ENCODE data around the gene PDILT.

PDILT gene

GRCh38 chr16:20327444-20328041 is 77.0 kb downstream of the PDILT start, which contains the start of gene GP2:
GP2 (minus strand) TSS chr16:20327513; CDS start chr16:20326431, 1,082 bp downstream.
- ChIA-PET POLR2A (no interaction called here), CTCF (interaction anchor here (0.8 kb wide), 1 partner anchor 58 kb away, joined by 3 read pairs; no protein-coding TSS in a partner anchor)
- Histone ChIP-seq H3K4me3 (ENCODE audit: low read depth, low read length) (no peak within 1 kb of the TSS), H3K27ac (ENCODE audit: extremely low read depth, low read depth, low read length) (no peak within 1 kb of the TSS), H3K9me3 (ENCODE audit: control insufficient read depth, insufficient read depth, low read depth, low read length) (no peaks in the 10 kb centered on the region), H3K36me3 (ENCODE audit: control insufficient read depth in 2 of 2, insufficient read depth in 1 of 2, low read length in 2 of 2) (no peaks in the 10 kb centered on the region), H3K4me1 (ENCODE audit: control insufficient read depth, insufficient read depth, low read length) (no peaks in the 10 kb centered on the region)
- TF ChIP-seq ZNF391 (tag by site-specific recombination; IDR thresholded peaks at IDR 0.05; ENCODE audit: borderline replicate concordance, low read depth), result no peak
- TF ChIP-seq ZNF658 (tag by site-specific recombination; IDR thresholded peaks at IDR 0.05), result no peak
- TF ChIP-seq ZNF223 (tag by site-specific recombination; IDR thresholded peaks at IDR 0.05), result no peak
- TF ChIP-seq YY2 (tag by site-specific recombination; IDR thresholded peaks at IDR 0.05), result no peak
- TF ChIP-seq ZNF76 (tag by site-specific recombination; IDR thresholded peaks at IDR 0.05; ENCODE audit: borderline replicate concordance, low read depth), result no peak
- no peak for TF ChIP-seq ZNF792 (tag by site-specific recombination; IDR thresholded peaks at IDR 0.05)
- no peak for TF ChIP-seq ZFP41 (tag by site-specific recombination; IDR thresholded peaks at IDR 0.05; ENCODE audit: borderline replicate concordance)
- TF ChIP-seq GLIS2 (tag by site-specific recombination; IDR thresholded peaks at IDR 0.05), result no peak
- TF ChIP-seq PBX3 (CRISPR knock-in tag; IDR thresholded peaks at IDR 0.05), result no peak
- no peak for TF ChIP-seq ZNF600 (tag by site-specific recombination; IDR thresholded peaks at IDR 0.05)
- TF ChIP-seq ZNF350 (tag by site-specific recombination; IDR thresholded peaks at IDR 0.05), result no peak
- TF ChIP-seq EGR2 (tag by site-specific recombination; IDR thresholded peaks at IDR 0.05; ENCODE audit: low read depth), result no peak
- TF ChIP-seq ZNF596 (tag by site-specific recombination; IDR thresholded peaks at IDR 0.05), result no peak
- TF ChIP-seq ZNF610 (tag by site-specific recombination; IDR thresholded peaks at IDR 0.05; ENCODE audit: borderline replicate concordance), result no peak
- no peak for TF ChIP-seq ZFP69B (tag by site-specific recombination; IDR thresholded peaks at IDR 0.05)
- no peak for TF ChIP-seq ZNF140 (tag by site-specific recombination; IDR thresholded peaks at IDR 0.05)
- TF ChIP-seq ZNF354C (tag by site-specific recombination; IDR thresholded peaks at IDR 0.05; ENCODE audit: borderline replicate concordance, low read depth), result no peak

- TF ChIP-seq HOXD13 (CRISPR knock-in tag; IDR thresholded peaks at IDR 0.05; ENCODE audit: borderline replicate concordance), result no peak
- TF ChIP-seq ZNF426 (tag by site-specific recombination; IDR thresholded peaks at IDR 0.05), result no peak
- TF ChIP-seq ZNF433 (tag by site-specific recombination; IDR thresholded peaks at IDR 0.05; ENCODE audit: low read depth), result no peak
- no peak for TF ChIP-seq ZNF654 (tag by site-specific recombination; IDR thresholded peaks at IDR 0.05; ENCODE audit: low read depth)
- TF ChIP-seq ZNF324 (tag by site-specific recombination; IDR thresholded peaks at IDR 0.05), result no peak
- TF ChIP-seq ZNF274 (IDR thresholded peaks at IDR 0.05; ENCODE audit: low read length), result no peak
- no peak for TF ChIP-seq ZNF274 (tag by site-specific recombination; IDR thresholded peaks at IDR 0.05; ENCODE audit: borderline replicate concordance)
- TF ChIP-seq SCRT1 (tag by site-specific recombination; IDR thresholded peaks at IDR 0.05; ENCODE audit: borderline replicate concordance), result no peak
- CTCF ChIA-PET, result interaction anchor here (1.1 kb wide), 1 partner anchor 26 kb away, joined by 5 read pairs; no protein-coding TSS in a partner anchor
- no peaks in the 10 kb centered on the region for H3K4me1 ChIP-seq (ENCODE audit: control insufficient read depth, insufficient read depth, low read length)
- no peaks in the 10 kb centered on the region for H3K9me3 ChIP-seq (ENCODE audit: control insufficient read depth, insufficient read depth, low read depth, low read length)
- no peaks in the 10 kb centered on the region for H3K36me3 ChIP-seq (ENCODE audit: control insufficient read depth in 2 of 2, insufficient read depth in 1 of 2, low read length in 2 of 2)
- H3K4me3 ChIP-seq (ENCODE audit: low read depth, low read length), result no peak overlapping the region
- POLR2A ChIA-PET, result no interaction called here
- H3K27ac ChIP-seq (ENCODE audit: extremely low read depth, low read depth, low read length), result no peak overlapping the region
Observed at GRCh38 chr16:20326321-20326720, 78.2 kb downstream of the PDILT start.

Measured in HEK293 (cell line).